Measurements from ENCODE around the gene PALD1.

Gene PALD1

GRCh38 chr10:70560511-70560941 is 82.0 kb downstream of the PALD1 start:
- no peak for DNase-seq (ENCODE audit: low spot score)
- in situ Hi-C loops (cut with MboI; ENCODE audit: low pct_unique_long_range_greater_than_20kb, low sequenced_read_pairs, unreplicated experiment) = loop anchor here (25.0 kb wide), 1 partner anchor 327 kb away; the partner anchor contains the start of gene PCBD1
- TF ChIP-seq, protein P1, sequence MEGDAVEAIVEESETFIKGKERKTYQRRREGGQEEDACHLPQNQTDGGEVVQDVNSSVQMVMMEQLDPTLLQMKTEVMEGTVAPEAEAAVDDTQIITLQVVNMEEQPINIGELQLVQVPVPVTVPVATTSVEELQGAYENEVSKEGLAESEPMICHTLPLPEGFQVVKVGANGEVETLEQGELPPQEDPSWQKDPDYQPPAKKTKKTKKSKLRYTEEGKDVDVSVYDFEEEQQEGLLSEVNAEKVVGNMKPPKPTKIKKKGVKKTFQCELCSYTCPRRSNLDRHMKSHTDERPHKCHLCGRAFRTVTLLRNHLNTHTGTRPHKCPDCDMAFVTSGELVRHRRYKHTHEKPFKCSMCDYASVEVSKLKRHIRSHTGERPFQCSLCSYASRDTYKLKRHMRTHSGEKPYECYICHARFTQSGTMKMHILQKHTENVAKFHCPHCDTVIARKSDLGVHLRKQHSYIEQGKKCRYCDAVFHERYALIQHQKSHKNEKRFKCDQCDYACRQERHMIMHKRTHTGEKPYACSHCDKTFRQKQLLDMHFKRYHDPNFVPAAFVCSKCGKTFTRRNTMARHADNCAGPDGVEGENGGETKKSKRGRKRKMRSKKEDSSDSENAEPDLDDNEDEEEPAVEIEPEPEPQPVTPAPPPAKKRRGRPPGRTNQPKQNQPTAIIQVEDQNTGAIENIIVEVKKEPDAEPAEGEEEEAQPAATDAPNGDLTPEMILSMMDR (IDR thresholded peaks at IDR 0.05; ENCODE audit: extremely low read depth, insufficient read depth, missing control alignments) = no peak

GRCh38 chr10:70561070-70561469 is 82.5 kb downstream of the PALD1 start:
- in situ Hi-C loops (cut with MboI; ENCODE audit: low pct_unique_long_range_greater_than_20kb, low sequenced_read_pairs, unreplicated experiment) = loop anchor here (25.0 kb wide), 1 partner anchor 326 kb away; the partner anchor contains the start of gene PCBD1
- DNase-seq (ENCODE audit: low spot score) = no peak
- TF ChIP-seq, protein P1 (IDR thresholded peaks at IDR 0.05; ENCODE audit: extremely low read depth, insufficient read depth, missing control alignments) = no peak

- in situ Hi-C loops (cut with MboI; ENCODE audit: low pct_unique_long_range_greater_than_20kb, low sequenced_read_pairs, unreplicated experiment) = loop anchor here (25.0 kb wide), 1 partner anchor 326 kb away; the partner anchor contains the start of gene PCBD1
- DNase-seq (ENCODE audit: low spot score) = no peak
- TF ChIP-seq, protein P1 (IDR thresholded peaks at IDR 0.05; ENCODE audit: extremely low read depth, insufficient read depth, missing control alignments) = no peak
These were observed 83.0 kb downstream of the PALD1 start for GRCh38 chr10:70561558-70561957.

DNA sequence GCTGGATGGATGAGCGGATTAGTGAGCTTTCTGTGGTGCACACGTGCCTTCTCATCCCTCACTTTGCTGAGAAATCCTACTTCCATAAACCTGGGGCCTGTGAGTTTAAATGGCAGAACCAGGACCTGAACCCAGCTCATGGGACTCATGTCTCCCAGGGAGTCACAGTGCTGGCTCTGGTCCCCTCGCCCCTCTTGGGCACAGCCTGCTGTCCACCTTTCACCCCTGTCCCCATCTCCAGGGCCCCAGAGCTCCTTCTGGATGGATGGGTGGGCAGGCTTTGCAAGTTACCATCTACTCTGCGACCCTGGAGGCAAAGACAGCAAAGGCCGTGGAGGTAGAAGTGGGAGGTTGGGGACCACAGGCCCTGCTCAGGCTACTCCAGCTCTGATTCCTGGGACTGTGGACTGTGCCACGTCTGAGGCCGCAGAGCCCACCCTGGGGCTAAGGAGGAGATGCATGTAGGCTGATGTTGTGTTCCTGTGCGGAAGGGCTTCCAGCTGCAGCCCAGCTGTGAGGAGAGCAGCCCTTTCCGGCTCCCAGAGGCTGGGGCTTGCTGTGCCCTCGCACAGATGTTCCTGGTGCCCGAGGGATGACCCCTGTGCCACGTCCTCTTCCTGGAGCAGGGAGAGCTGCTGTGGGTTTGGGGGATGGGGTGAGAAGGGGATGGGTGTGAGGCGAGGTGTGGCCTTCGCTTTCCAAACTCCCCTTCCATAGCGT is 83.6 kb downstream of the PALD1 start:
- TF ChIP-seq, protein P1 (IDR thresholded peaks at IDR 0.05; ENCODE audit: extremely low read depth, insufficient read depth, missing control alignments) = no peak
- DNase-seq (ENCODE audit: low spot score) = no peak
- in situ Hi-C loops (cut with MboI; ENCODE audit: low pct_unique_long_range_greater_than_20kb, low sequenced_read_pairs, unreplicated experiment) = loop anchor here (25.0 kb wide), 1 partner anchor 325 kb away; the partner anchor contains the start of gene PCBD1

GRCh38 chr10:70563230-70563629 is 84.7 kb downstream of the PALD1 start:
- TF ChIP-seq, protein P1 (IDR thresholded peaks at IDR 0.05; ENCODE audit: extremely low read depth, insufficient read depth, missing control alignments) = no peak
- no peak for DNase-seq (ENCODE audit: low spot score)
- in situ Hi-C loops (cut with MboI; ENCODE audit: low pct_unique_long_range_greater_than_20kb, low sequenced_read_pairs, unreplicated experiment) = loop anchor here (25.0 kb wide), 1 partner anchor 324 kb away; the partner anchor contains the start of gene PCBD1

GRCh38 chr10:70564113-70564725 is 85.7 kb downstream of the PALD1 start:
- DNase-seq (ENCODE audit: low spot score) = no peak
- TF ChIP-seq, protein P1 (IDR thresholded peaks at IDR 0.05; ENCODE audit: extremely low read depth, insufficient read depth, missing control alignments) = no peak
- in situ Hi-C loops (cut with MboI; ENCODE audit: low pct_unique_long_range_greater_than_20kb, low sequenced_read_pairs, unreplicated experiment) = loop anchor here (25.0 kb wide), 1 partner anchor 323 kb away; the partner anchor contains the start of gene PCBD1

Measured in GM13977 (cell line).